NCI-H1105 (cell line): ENCODE results near the gene PKD1L1.

ENCODE experiments used
- DNase-seq: peaks from one replicate; lab custom pipeline; 2025; lab: John Stamatoyannopoulos, UW

PKD1L1 gene

DNA sequence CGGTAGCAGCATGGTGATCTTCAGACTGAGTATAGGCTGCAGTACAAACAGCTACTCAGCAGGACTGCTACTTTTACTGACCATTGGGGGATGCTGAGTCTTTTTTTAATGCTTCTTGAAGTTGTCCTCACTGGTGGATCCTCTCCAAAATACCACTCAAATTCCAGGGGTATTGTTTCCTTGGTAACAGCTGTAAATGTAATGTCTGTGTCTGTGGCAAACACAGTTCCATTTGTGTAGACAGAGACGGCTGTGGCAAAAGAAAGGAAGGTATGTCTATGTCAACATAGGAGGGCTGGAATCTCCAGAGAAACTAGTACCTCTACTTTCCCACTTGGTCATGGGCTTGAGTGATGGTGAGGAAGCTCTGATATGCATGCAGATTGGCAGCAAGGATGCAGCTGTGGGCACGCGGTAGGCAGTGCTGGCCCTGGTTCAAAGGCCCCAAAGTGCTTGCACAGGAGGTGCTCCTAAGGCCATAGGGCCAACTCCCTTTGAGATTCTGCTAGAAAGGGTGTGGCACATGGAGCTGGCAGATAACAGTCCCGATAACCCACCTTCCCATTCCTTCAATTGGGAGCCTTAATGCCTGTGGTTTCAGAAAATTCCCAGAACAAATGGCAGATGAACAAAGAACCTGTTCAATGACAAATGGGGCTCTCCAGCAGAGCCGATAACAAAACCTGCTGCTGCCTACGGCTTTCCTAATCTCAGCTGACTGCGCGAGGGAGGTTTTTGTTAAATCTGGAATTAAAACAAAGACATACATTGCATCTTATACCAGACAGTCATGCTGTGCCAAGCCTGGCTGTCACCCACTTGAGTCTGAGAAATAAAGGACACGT is 43.0 kb downstream of the PKD1L1 start:
- DNase-seq: no peak

GRCh38 chr7:47902013-47902412 is 46.3 kb downstream of the PKD1L1 start:
- DNase-seq: no peak

- no peak for DNase-seq
Observed at GRCh38 chr7:47901542-47901941, 46.7 kb downstream of the PKD1L1 start.

GRCh38 chr7:47897831-47898230 is 50.4 kb downstream of the PKD1L1 start:
- no peak for DNase-seq

GRCh38 chr7:47896809-47897423 is 51.4 kb downstream of the PKD1L1 start:
- no peak for DNase-seq

GRCh38 chr7:47895026-47895425 is 53.2 kb downstream of the PKD1L1 start:
- DNase-seq: no peak

DNA sequence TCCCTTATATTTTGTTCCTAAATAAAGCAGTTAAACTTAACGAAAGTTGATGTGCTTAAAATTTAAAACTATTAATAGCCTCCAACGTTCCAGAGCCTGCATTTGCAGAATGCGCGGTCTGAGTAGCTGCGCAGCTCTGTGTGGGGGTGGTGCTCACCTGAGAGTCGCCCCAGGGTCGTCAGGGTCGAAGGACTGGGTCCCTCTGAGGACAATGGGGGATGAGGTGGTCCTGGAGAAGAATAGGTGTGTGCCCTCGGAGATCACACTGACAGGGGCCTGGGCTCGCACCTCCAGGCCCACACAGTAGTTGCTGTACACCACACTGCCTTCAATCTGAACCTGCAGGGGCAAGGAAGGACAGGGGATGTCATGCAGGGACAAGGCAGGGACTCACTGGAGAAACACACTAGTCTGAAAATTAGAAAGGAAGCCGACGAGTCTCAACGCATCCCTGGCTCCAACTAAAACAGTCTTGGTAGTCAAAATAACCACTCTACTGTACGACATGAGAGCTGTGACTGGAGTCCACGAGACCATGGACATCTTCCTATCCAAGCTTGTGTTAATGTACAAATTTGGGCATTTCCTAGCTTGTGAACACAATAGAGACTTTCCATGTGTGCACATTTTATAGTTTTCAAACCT is 54.4 kb downstream of the PKD1L1 start:
- DNase-seq: no peak

GRCh38 chr7:47893238-47893637 is 55.0 kb downstream of the PKD1L1 start:
- DNase-seq: no peak

- no peak for DNase-seq
Observed at GRCh38 chr7:47890606-47891005, 57.7 kb downstream of the PKD1L1 start.

GRCh38 chr7:47890125-47890524 is 58.1 kb downstream of the PKD1L1 start:
- DNase-seq: no peak

DNA sequence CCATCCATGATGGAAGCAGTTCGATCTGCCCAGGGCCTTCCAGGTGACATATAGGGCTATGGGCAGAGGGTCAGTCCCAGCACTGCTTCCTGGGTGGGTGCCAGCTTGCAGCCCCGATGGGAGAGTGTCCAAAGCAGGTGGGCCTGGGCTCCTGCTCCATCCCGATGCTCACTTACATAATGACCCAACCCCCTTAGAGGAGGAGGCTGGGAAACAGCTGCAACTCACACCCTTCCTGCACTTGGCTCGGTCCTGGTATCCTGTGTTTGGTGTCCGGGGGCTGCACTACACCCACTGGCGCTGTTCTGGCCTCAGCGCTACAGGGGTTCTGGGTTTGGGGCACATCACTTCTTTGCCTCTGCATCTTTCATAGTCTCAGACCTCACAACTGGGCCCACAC is 58.5 kb downstream of the PKD1L1 start:
- DNase-seq: no peak

- DNase-seq: no peak
Observed at GRCh38 chr7:47888371-47889265, 59.6 kb downstream of the PKD1L1 start.

DNA sequence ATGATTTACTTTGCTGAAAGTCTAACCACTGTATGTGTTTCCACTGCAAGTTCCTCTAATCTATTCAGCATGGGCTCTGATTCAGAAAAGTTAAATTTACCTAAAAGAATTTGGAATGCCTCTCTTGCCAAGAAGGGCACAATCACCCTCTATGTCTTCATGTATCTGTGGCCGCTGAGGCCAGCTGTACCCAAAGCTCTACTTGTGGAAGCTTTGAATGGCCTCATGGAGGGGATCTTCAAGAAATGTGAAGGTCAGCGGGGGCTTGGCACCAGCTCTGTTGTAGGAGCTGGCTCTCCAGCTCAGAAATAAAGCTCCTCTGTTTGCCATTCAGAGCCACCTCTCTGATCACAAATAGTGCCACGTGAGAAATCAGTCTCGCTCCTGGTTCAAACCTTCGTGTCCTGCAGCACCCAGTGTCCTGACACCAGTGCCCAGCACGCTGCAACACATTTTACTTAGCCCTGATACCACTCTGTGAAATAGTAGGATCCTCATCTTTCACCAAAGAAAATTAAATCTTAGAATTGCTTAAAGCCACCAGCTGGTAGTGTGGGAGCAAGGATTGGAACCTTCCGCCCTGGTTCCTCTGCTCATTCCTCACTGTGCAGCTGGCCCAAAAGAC is 61.1 kb downstream of the PKD1L1 start:
- DNase-seq: no peak

GRCh38 chr7:47885987-47886811 is 62.1 kb downstream of the PKD1L1 start:
- DNase-seq: no peak

DNA sequence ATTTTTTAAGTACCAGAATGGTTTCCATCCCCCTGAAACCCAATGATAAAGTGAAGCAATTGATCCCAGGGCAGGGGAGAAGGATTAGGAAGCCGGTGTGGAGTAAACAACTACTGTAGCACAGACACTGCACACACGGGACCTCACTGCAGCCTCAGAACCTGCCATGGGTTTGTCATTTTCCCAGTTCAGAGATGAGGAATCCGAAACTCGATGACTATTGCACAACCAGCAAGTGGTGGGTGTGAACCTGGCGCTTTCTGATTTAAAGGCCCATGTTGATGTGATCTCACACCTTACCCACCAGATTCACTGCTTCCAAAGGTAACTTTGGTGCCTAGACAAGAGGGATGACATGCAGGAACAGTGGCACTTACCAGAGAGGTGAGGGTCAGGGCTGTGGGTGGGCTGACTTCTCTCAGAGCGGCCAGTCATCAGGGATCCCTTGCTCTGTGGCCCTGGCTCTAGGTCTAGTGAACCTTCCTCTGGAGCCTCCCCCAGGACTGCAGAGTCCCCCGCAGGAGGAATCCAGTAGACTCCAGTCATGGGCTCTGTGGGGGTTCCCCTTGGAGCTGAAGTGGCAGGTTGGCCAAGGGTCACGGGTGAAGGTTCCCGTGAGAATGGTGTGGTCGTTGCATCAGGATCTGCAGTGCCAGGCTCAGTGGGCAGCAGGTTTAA is 62.8 kb downstream of the PKD1L1 start:
- no peak for DNase-seq

DNA sequence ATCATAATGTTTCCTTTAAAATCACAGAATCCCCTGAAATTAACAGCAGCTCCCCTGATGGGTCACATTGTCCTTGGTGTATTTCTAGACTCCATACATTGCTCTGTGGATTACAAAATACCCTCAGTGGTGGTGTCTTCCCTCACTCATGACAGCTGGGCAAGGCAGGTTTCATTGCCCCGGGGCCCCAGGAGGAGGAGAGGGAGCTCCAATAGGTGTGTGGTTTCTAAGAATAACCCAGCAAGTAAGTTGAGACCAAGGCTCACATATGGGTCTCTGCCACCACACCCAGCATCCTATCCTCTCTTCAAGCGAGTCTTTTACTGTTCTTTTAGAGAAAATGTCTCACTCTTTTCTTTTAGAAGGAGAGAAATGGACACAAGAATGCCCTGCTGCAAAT is 63.6 kb downstream of the PKD1L1 start:
- DNase-seq: no peak

DNA sequence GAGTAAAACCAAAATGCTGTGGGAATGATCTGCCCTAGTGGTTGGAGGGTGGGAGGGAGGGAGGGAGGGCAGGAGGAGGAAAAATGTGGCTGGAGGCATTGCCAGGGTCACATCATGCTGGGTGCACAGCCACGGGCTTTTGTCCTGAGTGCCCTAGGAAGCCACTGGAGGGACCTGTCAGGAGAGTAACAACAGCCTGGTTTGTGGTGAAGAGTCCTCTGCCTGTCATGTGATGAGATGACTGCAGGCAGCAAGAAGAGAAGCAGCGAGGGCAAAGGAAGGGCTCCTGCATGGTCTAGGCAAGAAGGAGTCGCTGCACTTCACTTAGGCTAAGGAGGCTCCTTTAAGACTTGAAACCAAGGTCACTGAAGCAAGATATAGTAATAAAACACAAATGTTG is 65.6 kb downstream of the PKD1L1 start:
- no peak for DNase-seq

DNA sequence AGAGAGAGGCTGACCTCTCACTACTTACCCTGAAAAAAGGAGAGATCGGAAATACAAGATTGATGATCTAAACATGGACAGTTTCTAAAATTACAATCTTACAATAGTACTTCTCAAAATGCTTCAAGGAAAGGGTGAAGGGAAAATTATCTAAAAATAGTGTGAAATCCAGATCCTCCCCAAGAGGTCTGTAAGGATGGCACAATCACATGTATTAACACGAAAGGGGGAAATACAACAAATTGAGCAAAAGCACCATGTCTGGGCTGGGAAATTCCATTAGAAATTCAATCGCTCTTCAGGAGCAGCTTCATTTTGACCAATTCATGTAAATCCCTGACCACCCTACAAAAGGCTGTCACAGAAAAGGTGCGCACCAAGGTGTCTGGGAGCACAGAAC is 67.0 kb downstream of the PKD1L1 start:
- DNase-seq: no peak

DNA sequence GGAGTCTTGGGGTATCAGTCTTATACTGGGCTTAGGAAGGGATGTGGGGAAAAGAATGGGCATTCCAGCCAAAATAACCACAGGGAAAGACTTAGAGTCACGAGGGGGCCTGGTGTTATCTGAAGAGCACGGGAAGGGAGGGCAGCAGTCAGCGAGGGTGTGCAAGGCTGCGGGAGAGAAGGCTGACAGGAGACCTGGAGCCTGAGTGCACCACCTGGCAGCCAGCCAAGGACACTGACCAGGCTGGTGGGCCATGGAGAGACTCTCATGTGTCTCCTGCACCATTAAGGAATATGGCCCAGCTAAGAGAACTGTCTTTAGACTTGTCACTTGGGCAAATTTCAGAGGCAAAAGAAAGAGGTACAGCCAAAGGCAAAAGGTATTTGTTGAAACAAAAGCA is 69.6 kb downstream of the PKD1L1 start:
- no peak for DNase-seq

DNA sequence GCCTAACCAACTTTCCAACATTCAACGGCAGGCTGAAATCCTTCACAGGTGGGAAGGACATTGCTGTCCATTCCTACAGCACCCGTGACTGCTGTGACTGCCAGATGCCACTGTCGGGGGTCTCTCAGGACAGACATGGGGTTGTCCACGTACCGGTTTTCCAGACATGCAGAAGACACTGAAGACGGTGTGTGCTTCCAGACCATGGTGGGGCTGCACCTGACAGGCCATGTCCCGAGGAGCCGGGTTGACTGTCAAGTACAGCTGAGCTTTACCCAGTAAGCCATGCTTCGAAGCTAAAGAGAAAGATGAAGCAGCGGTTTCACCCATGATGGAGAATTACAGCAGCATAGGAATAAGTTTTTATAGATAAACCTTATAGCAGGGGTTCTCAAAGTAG is 70.9 kb downstream of the PKD1L1 start:
- DNase-seq: no peak
